SU-DHL-6 (cell line): ENCODE results near the gene OSBPL10.

ENCODE experiments used
- CTCF ChIP-seq: fragments of 200-600 bp; sonication (generic); IDR thresholded peaks from one replicate; pipeline ENCODE4 v1.5.1; 2017; ENCODE audit warnings: antibody characterized with exemption, mild to moderate bottlenecking, low read length, moderate library complexity; ENCODE audit not compliant: insufficient read depth, poor library complexity, severe bottlenecking
- EZH2phosphoT487 ChIP-seq: fragments of 200-600 bp; sonication (generic), shearing (Covaris generic); conservative IDR thresholded peaks from 2 replicates; pipeline ENCODE4 v1.6.1; 2018; ENCODE audit warnings: mild to moderate bottlenecking, antibody characterized with exemption, low read length, moderate library complexity, mixed read lengths

DNA sequence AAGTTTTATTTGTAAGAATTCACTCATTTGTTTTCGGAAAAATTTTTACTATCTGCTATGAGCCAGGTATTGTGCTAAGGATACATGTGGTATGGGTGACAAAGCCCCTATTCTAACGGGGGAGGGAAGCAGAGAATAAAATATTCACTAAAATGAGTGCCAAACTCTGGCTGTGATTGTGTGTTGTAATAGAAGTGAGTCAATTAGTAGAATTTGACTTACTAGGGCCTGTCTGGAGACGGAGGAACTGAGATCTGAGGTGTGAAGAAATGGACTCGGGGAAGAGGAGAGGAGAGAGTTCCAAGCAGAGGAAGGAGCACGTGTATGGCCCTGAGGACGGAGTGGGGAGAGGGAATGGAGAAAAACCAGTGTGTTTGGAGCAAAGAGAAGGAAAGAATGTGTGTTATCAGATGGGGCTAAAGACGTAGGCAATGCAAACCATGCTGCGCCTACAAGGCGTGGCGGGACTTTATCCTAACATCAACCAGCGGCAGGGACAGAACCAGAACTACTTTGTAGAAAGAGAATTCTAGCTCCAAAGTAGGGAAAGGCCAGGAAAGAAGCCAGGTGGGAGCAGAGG lies 89.1 kb downstream of the OSBPL10 start:
- TF ChIP-seq CTCF = no peak
- no peak for TF ChIP-seq EZH2phosphoT487
